GM12873 (cell line): Measurements from ENCODE around the gene USP51.
A peak's percentile ranks its signal among the peaks of the same experiment; 100 is the strongest.

Source experiments
- CTCF ChIP-seq: IDR thresholded peaks from 2 replicates; pipeline ENCODE4 v1.5.1; 2012; ENCODE audit warnings: low read depth, mild to moderate bottlenecking, moderate library complexity, low read length, control low read depth; ENCODE audit not compliant: insufficient read depth; ENCODE audit errors: missing control alignments

USP51 gene

GRCh38 chrX:55451990-55452832, 37.4 kb downstream of the USP51 start, which contains the start of gene MAGEH1:
Gene MAGEH1, plus strand, starts transcription at chrX:55452127. Its CDS starts 248 bp downstream, at chrX:55452375.
- TF ChIP-seq CTCF: no peak

- TF ChIP-seq CTCF: no peak
Observed at GRCh38 chrX:55451626-55451989, 38.0 kb downstream of the USP51 start.

- no peak for TF ChIP-seq CTCF
Observed at GRCh38 chrX:55451141-55451540, 38.5 kb downstream of the USP51 start.

GRCh38 chrX:55450259-55450658, 39.4 kb downstream of the USP51 start:
- TF ChIP-seq CTCF: peak; percentile 18
